Tibial artery (tissue), 4 donors: Measurements from ENCODE around the gene NTN5.
A peak's percentile ranks its signal among the peaks of the same experiment; 100 is the strongest.

Experiments
- DNase-seq, 2 donors: peaks; one replicate each; pipeline ENCODE4 v3.0.0-alpha.2; 2019
- H3K27ac ChIP-seq, 2 donors: fragments of 200-600 bp; sonication (generic) in 1 of 2; 1 replicate in 1 of 2; 2 replicates in 1 of 2; pipeline ENCODE4 v1.5.1; 2018 to 2019; ENCODE audit warnings: mild to moderate bottlenecking in 1 of 2
- H3K27me3 ChIP-seq, 2 donors: fragments of 200-600 bp; sonication (generic) in 1 of 2; one replicate each; pipeline versions ENCODE4 v1.5.1 to v1.6.0; 2016 to 2019
- H3K36me3 ChIP-seq, 3 donors: fragments of 200-600 bp; sonication (generic) in 2 of 3; one replicate each; pipeline ENCODE4 v1.5.1; 2016 to 2019; ENCODE audit warnings: mild to moderate bottlenecking in 2 of 3
- H3K4me1 ChIP-seq, 4 donors: fragments of 200-600 bp; sonication (generic) in 2 of 4; 1 replicate in 3 of 4; 2 replicates in 1 of 4; pipeline ENCODE4 v1.5.1; 2016 to 2019
- H3K4me3 ChIP-seq, 2 donors: fragments of 200-600 bp; sonication (generic) in 1 of 2; 1 replicate in 1 of 2; 2 replicates in 1 of 2; pipeline ENCODE4 v1.5.1; 2018 to 2019; ENCODE audit warnings: mild to moderate bottlenecking in 2 of 2
- H3K9me3 ChIP-seq, 3 donors: fragments of 200-600 bp; sonication (generic) in 1 of 3; one replicate each; pipeline ENCODE4 v1.5.1; 2016 to 2019
- intact Hi-C: fragments of 100-400 bp; cut with DNase I; formaldehyde crosslinking; loops from one replicate; pipeline ENCODE4 v1.15.0; 2023; ENCODE audit warnings: low total_unique reads
- TF ChIP-seq, protein P1 (sequence below), 2 experiments: fragments of 200-600 bp in 1 of 2; fragments of 450-650 bp in 1 of 2; IDR thresholded peaks; one replicate each; pipeline ENCODE4 v1.5.1; 2017 to 2019; ENCODE audit warnings: antibody characterized with exemption in 2 of 2, mild to moderate bottlenecking in 1 of 2, moderate library complexity in 1 of 2

NTN5 gene

DNA sequence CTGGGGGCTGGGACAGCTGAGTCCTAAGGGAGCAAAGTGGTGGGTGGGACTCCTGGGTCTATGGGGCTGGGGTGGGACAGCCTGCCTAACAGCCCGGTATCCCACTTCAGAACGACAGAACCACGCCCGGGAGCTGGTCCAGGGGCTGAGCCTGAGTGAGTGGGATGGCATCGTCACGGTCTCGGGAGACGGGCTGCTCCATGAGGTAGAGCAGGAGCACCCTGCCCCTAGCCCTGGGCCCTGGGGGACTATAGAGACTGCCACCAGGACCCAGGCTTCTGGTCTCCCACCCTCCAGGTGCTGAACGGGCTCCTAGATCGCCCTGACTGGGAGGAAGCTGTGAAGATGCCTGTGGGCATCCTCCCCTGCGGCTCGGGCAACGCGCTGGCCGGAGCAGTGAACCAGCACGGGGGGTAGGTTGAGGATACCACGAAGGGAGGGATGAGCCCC is 44.9 kb downstream of the NTN5 start:
- TF ChIP-seq, protein P1, sequence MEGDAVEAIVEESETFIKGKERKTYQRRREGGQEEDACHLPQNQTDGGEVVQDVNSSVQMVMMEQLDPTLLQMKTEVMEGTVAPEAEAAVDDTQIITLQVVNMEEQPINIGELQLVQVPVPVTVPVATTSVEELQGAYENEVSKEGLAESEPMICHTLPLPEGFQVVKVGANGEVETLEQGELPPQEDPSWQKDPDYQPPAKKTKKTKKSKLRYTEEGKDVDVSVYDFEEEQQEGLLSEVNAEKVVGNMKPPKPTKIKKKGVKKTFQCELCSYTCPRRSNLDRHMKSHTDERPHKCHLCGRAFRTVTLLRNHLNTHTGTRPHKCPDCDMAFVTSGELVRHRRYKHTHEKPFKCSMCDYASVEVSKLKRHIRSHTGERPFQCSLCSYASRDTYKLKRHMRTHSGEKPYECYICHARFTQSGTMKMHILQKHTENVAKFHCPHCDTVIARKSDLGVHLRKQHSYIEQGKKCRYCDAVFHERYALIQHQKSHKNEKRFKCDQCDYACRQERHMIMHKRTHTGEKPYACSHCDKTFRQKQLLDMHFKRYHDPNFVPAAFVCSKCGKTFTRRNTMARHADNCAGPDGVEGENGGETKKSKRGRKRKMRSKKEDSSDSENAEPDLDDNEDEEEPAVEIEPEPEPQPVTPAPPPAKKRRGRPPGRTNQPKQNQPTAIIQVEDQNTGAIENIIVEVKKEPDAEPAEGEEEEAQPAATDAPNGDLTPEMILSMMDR (IDR thresholded peaks at IDR 0.05), result no peak
- no peaks in the 10 kb centered on the region for H3K9me3 ChIP-seq
- intact Hi-C loops, result no loop called here
- no peak overlapping the region for H3K27ac ChIP-seq
- peaks cover 0 to 46% (median 31%) of the 10 kb centered on the region in 4 donors for H3K4me1 ChIP-seq
- no peak for DNase-seq
- no peak overlapping the region for H3K4me3 ChIP-seq
- peaks cover 0 to 69% (median 7%) of the 10 kb centered on the region in 3 donors for H3K36me3 ChIP-seq
- H3K27me3 ChIP-seq, result no peaks in the 10 kb centered on the region

DNA sequence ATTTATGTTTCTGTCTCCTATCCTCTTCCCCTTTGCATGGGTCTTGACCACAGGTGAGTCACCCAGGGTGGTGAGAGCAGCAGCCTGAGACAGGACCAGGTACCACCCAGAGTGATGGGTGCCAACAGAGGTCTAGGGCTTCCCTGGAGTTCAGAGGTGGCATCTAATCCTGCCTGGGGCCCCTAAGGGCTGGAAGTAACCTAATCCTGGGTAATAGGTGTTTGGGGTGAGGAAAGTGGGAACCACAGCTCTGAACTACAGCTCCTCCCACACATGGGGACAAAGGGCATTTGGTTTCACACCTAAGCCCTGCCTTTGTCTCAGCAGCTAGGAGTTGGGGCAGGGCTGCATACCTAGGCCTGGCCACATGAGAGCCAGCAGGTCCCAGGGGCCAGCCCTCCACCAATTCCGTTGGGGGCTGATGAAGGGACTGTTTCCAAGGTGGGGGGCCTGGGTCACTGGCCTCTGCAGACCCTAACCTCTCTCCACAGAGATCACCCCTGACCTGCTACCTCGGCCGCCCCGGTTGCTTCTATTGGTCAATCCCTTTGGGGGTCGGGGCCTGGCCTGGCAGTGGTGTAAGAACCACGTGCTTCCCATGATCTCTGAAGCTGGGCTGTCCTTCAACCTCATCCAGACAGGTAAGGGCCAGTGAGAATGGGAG is 45.5 kb downstream of the NTN5 start:
- Histone ChIP-seq H3K4me1 (peaks cover 0 to 45% (median 30%) of the 10 kb centered on the region in 4 donors), H3K4me3 (no peak overlapping the region), H3K27me3 (no peaks in the 10 kb centered on the region), H3K27ac (no peak overlapping the region), H3K36me3 (peaks cover 0 to 69% (median 7%) of the 10 kb centered on the region in 3 donors), H3K9me3 (no peaks in the 10 kb centered on the region)
- intact Hi-C loops, result no loop called here
- TF ChIP-seq, protein P1 (IDR thresholded peaks at IDR 0.05), result no peak
- DNase-seq, result peak in 1 of 2 donors; percentile 72

DNA sequence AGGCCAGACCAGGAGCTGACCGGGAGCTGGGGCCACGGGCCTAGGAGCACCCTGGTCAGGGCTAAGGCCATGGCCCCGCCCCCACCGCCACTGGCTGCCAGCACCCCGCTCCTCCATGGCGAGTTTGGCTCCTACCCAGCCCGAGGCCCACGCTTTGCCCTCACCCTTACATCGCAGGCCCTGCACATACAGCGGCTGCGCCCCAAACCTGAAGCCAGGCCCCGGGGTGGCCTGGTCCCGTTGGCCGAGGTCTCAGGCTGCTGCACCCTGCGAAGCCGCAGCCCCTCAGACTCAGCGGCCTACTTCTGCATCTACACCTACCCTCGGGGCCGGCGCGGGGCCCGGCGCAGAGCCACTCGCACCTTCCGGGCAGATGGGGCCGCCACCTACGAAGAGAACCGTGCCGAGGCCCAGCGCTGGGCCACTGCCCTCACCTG is 46.9 kb downstream of the NTN5 start:
- no peaks in the 10 kb centered on the region for H3K9me3 ChIP-seq
- TF ChIP-seq, protein P1 (IDR thresholded peaks at IDR 0.05), result no peak
- H3K4me3 ChIP-seq, result no peak overlapping the region
- intact Hi-C loops, result no loop called here
- H3K27me3 ChIP-seq, result no peaks in the 10 kb centered on the region
- peaks cover 0 to 40% (median 30%) of the 10 kb centered on the region in 4 donors for H3K4me1 ChIP-seq
- H3K36me3 ChIP-seq, result peaks cover 0 to 61% (median 7%) of the 10 kb centered on the region in 3 donors
- peak in 1 of 2 donors; percentile 71 for DNase-seq
- H3K27ac ChIP-seq, result no peak overlapping the region

DNA sequence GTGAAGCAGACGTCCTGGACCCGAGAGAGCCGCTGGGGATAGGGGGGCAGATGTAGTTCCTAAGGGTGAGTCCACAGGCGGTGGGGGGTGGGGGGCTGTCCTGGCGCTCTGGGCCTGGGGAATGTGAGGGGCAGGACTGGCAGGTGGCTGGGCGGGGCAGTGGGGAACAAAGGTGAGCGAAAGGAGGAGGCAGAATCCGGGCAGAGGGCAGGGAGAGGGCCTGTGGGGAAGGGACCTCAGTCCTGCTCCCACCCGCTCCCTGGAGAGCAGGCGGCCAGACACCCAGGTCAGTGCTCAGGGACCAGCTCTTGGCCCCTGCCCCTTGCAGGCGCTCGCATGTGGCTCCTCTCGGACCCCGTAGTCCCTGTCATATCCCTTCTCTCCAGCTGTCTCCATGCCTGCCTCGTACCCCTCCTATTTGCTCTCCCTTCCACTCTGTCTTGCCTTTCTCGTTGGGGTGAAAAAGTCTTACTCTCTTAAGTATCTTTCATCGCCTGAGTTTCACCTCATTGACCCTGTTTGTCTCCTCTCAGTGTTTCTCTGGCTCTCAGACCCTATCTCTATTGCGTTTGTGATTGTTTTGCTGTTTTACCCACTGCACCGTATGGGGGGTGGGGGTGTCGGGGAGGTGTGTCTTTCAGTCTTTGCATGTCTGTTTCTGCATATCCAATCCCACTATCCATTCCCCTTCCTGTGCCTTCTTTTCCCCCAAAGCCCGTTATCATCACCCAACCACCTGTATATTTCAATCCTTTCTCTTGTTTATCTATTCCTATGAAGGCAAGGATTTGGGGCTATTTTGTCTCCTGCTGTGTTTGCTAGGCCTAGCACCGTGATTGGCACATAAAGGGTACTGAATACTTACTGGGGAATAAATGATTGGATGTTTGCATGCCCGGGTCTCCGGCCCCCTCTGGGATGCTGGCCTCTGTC is 47.8 kb downstream of the NTN5 start:
- TF ChIP-seq, protein P1 (IDR thresholded peaks at IDR 0.05), result no peak
- H3K27ac ChIP-seq, result peak overlapping the region; percentile 80 to 81
- H3K27me3 ChIP-seq, result no peaks in the 10 kb centered on the region
- H3K36me3 ChIP-seq, result peaks cover 0 to 52% (median 7%) of the 10 kb centered on the region in 3 donors
- H3K9me3 ChIP-seq, result no peaks in the 10 kb centered on the region
- peak in 1 of 2 donors; percentile 69 for DNase-seq
- intact Hi-C loops, result no loop called here
- H3K4me3 ChIP-seq, result peak overlapping the region; percentile 56 to 64
- peaks cover 0 to 39% (median 28%) of the 10 kb centered on the region in 4 donors for H3K4me1 ChIP-seq

DNA sequence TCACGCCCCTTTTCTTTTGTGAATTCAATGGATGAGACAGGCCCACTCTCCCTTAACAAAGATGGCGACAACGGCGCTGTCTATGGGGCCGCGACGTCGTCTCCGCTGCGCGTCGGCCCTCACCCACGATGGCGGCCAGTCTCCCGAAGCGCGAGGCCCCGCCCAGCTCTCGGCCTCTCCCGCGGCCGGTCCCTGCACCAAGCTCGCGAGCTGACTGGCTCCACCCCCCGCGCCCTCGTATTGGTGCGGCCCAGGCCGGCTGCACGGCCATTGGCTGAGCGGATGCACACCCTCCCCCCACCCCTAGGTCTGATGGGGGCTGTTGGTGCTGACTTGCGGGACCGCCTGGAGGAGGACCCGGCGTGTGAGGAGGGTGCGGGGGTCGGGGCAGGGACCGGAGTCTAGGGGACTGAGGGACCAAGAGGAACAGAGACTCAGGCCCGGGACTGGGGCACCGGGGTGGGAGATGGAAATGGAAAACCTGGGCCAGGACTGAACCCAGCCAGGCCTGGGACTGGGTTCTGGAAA is 48.7 kb downstream of the NTN5 start:
- intact Hi-C loops, result no loop called here

More for the DNA sequence above, 48.7 kb downstream of the NTN5 start:
- peak; percentile 98 to 99 for DNase-seq
- peaks cover 0 to 42% (median 29%) of the 10 kb centered on the region in 4 donors for H3K4me1 ChIP-seq
- H3K4me3 ChIP-seq, result peak overlapping the region; percentile 56 to 64
- H3K27ac ChIP-seq, result peak overlapping the region; percentile 80 to 81
- TF ChIP-seq, protein P1 (IDR thresholded peaks at IDR 0.05), result peak in 1 of 2 experiments; percentile 7
- H3K36me3 ChIP-seq, result peaks cover 0 to 43% (median 7%) of the 10 kb centered on the region in 3 donors
- H3K27me3 ChIP-seq, result no peaks in the 10 kb centered on the region
- H3K9me3 ChIP-seq, result no peaks in the 10 kb centered on the region
